ENCODE results near the gene CCP110. TPM values are rescaled to one million over a fixed set of nuclear protein-coding genes. Genes with fewer than 3 reads are reported as not detected.
"Not testable (repeated sequence)": the region's sequence is repeated elsewhere in the genome, so short reads cannot be mapped to it uniquely, and the experiment has no call there.

Gene CCP110
- total RNA-seq, 1 experiment from 2014 or later, result 4.8 TPM

DNA sequence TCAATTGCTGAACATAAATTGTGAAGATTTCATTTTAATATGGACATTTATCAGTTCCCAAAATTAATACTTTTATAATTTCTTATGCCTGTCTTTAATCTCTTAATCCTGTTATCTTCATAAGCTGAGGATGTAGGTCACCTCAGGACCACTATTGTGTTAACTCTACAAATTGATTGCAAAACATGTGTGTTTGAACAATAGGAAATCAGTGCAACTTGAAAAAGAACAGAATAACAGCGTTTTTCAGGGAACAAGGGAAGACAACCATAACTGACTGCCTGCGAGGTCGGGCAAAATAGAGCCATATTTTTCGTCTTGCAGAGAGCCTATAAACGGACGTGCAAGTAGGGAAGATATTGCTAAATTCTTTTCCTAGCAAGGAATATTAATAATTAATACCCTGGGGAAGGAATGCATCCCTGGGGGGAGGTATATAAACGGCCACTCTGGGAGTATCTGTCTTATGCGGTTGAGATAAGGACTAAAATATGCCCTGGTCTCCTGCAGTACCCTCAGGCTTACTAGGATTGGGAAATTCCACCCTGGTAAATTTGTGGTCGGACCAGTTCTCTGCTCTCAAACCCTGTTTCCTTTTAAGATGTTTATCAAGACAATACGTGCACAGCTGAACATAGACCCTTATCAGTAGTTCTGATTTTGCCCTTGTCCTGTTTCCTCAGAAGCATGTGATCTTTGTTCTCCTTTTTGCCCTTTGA, 19.7 kb downstream of the CCP110 start:
- not testable (repeated sequence) for DNase-seq (ENCODE audit: low spot score)

GRCh38 chr16:19548144-19548543, 24.4 kb downstream of the CCP110 start:
- no peak for DNase-seq (ENCODE audit: low spot score)

GRCh38 chr16:19549673-19550072, 25.9 kb downstream of the CCP110 start:
- no peak for DNase-seq (ENCODE audit: low spot score)

DNA sequence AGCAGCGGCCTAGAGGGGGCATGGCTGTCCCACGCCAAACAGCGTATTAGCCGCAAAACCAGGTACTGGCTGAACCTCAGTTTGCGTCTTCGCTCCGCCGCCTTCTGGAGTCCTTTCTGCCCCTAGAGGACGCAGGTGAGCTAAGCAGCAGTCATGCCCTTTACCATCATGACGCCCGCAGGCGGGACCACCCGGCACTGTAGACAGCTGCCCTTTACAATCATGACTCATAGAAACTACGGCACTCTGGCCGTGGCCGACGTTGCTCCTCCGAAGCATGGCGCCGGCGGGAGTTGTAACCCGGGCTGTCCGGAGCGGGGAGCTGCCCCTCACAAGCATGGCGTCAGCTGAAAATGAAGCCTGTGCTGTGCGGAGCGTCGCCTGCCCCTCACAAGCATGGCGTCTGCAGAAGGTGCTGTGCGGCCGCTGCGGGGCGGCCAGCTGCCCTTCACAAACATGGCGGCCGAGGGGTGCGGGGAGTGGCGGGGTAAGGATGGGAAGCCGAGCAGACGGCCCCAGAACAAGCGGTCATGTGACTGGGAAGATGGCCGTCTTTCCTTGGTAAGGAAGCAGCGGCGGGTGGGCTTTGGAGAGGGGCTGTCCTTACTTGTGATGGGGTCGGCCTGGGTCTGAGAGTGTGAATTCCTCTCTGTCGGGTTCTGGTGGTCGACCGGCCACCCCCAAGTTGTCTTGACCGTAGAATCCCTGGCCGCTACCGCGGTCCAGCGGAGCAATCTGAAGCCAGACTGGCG, 31.6 kb downstream of the CCP110 start, which contains the start of gene VPS35L:
VPS35L (plus strand) TSS at position 518 of the 752 bp plus-strand sequence; CDS start at position 545, 27 bp downstream.
- peak; percentile 92 for DNase-seq (ENCODE audit: low spot score)

DNA sequence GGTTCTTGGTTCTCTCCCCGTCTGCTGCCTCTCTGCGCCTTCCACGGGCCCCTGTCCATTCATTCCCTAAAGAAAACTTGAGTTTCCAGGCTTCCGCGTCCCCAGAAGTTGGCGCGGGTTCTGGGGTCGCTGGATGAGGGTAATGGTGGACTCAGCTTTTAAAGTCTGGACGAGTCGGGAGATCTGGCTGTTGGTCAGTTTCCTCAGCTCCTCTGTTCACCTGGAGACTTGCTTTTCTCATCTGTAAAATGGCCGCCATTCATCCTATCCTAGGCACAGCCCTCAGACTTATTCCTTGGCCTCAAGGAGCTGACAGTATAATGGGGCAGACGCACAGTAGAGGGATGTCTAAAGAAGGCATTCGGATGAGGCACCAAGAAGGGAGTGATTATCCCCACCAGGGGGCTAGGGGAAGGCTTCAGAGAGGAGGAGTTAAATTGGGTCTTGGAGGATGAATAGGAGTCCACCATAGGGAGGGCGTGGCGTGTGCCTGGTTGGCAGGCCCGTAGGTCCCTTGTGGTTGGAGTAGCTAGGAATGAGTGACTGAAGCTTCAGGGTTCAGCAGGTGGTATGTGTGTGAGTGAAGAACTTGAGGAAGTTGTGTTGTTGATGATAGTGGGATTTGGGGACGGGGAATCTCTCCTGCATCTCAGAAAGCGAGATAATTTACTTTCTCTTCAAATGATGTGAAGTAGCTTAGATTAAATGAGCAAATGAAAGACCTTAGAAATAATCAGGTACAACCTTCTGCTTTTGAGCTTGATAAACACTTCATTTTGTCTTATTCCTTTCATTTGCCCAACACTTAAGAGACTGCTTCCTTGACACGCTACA, 32.4 kb downstream of the CCP110 start:
- DNase-seq (ENCODE audit: low spot score), result no peak

DNA sequence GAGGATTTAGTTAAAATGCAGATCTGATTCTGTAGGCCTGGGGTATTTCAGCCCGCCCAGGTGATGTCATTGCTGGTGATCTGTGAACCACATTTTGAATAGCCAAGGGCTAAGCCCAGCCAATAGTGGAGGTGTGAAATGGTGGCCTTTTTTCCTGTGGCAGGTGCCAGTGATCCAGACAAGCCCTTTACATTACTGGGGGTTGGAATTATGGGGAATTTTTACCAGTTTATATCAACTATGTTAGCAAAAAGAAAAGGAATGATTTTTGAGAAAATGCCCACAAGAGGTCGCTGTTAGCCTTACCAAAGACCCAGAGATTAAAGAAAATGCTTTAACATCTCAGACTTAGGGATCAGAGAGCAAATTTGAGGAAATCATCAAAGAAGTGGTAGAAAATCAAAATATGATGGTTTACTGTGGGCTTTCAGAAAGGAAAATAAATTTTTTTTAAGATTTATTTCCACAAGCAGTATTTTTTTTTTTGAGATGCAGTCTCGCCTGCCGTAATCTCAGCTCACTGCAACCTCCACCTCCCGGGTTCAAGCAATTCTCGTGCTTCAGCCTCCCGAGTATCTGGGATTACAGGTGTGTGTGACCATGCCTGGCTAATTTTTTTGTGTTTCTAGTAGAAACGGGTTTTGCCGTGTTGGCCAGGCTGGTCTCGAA, 35.6 kb downstream of the CCP110 start:
- DNase-seq (ENCODE audit: low spot score), result peak; percentile 81

DNA sequence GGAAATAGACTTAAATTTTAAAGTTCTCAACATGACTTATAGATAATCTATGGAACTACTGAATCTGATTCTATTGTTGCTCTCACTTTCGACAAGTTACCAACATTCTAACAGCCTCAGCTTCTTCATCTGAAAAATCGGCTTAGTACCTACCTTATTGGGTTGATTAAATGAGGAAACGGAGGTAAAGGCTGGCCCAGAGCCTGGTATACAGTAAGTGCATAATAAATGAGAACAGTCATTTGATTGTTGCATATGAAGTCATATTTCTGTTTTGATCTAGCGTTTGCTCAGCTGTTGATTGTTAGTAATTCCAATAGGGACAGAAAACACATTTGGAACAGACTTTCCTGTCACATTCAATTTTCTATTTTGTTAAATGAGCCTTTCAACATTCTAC, 36.3 kb downstream of the CCP110 start:
- DNase-seq (ENCODE audit: low spot score), result no peak

DNA sequence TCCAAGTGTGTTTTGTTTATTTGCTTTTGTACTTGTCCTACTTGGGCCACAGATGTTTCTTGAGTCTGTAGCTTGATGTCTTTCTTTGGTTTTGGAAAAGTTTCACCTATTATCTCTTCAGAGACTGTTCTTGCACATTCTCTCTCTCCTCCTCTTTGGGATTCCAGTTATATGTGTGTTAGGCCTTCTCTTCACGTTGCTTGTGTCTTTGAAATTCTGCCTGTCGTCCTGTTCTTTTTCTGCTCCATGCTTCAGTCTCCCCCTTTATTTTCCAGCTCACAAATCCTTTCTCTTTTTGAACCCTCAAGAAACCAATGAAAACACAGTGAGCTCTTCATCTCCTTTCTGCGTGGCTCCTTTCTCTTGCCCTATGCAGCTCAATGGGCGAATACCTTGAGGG, 39.6 kb downstream of the CCP110 start:
- DNase-seq (ENCODE audit: low spot score), result no peak

GRCh38 chr16:19566362-19566761, 42.6 kb downstream of the CCP110 start:
- no peak for DNase-seq (ENCODE audit: low spot score)

DNA sequence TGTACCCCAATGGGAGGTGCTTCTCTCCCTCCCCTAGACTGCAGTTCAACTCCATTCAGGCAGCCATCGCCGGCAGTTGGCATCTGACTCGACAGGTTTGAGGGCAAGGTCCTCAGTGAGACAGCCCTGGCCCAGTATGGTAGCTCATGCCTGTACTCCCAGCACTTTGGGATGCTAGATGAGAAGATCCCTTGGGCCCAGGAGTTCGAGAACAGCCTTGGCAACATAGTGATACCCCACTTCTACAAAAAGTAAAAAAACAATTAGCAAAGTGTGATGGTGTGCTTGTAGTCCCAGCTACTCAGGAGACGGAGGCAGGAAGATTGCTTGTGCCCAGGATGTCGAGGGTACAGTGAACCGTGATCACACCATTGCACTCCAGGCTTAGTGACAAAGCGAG, 43.8 kb downstream of the CCP110 start:
- no peak for DNase-seq (ENCODE audit: low spot score)

DNA sequence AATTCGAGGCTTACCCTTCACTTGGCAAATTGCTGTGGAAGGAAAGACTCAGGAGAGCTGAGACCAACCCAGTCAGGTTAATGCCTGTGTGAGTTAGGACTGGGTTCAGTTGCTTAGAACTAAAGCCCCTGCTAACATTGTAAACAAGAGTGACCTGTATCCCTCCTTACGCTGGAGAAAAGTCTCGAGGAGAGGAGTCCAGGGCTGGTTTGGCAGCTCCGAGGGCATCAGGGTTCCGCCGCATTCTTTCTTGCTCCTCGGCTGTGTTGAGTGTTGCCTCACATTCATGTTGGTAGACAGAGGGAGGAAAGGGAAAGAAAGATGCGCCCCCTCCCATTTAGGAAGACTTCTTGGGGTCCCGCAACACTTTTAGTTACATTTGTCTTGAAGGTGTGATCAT, 50.3 kb downstream of the CCP110 start:
- no peak for DNase-seq (ENCODE audit: low spot score)

- no peak for DNase-seq (ENCODE audit: low spot score)
Measured at GRCh38 chr16:19574615-19575014, 50.9 kb downstream of the CCP110 start.

- DNase-seq (ENCODE audit: low spot score), result no peak
Measured at GRCh38 chr16:19578378-19578971, 54.7 kb downstream of the CCP110 start.

GRCh38 chr16:19582050-19582831, 58.5 kb downstream of the CCP110 start:
- no peak for DNase-seq (ENCODE audit: low spot score)

GRCh38 chr16:19583665-19584300, 60.0 kb downstream of the CCP110 start:
- DNase-seq (ENCODE audit: low spot score), result peak; percentile 66

GRCh38 chr16:19588661-19589060, 64.9 kb downstream of the CCP110 start:
- DNase-seq (ENCODE audit: low spot score), result no peak

GRCh38 chr16:19589106-19589505, 65.4 kb downstream of the CCP110 start:
- no peak for DNase-seq (ENCODE audit: low spot score)

GRCh38 chr16:19589771-19590302, 66.1 kb downstream of the CCP110 start:
- no peak for DNase-seq (ENCODE audit: low spot score)

DNA sequence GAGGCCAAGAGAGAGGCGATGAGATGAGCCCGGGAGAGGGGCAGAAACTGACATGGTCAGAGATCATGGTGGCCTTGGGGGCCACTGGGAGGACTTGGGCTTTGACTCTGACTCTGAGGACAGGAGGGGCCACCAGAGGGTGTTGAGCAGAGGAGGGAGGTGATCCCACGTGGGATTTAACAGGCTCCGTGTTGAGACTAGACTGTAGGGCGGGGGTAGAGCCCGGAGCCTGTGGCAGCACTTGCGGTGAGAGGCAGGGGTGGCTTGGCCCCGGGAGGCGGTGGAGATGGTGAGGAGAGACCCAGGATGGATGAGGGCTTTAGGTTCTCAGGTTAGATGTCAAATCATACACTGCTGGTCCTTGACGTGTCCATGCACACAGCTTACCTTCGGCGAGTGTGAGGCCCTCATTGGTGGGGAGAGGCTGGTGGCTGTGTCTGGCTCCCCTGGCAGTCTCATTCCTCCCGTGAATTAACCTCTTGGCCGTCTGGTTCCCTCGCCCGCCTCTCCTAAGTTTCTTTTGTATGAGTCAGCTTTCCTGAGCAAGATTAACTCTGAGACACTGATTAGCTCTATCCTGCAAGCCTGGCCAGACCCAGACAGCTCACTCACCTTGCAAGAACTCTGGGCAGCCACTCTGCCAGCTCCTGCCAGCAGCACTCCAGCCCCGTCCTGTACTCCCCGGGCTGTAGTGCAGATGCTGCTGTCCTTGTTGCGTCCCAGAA, 71.5 kb downstream of the CCP110 start:
- peak; percentile 57 for DNase-seq (ENCODE audit: low spot score)

Data from HT-29 (cell line).